Prostate gland (tissue), 2 donors: ENCODE results near the gene ACAD10.

Experiments
- POLR2A ChIP-seq: fragments of 450-650 bp; IDR thresholded peaks from one replicate; pipeline ENCODE4 v1.6.1; 2016; ENCODE audit warnings: antibody characterized with exemption, mild to moderate bottlenecking
- TF ChIP-seq, protein P1 (sequence below), 4 experiments: fragments of 200-600 bp in 2 of 4; fragments of 450-650 bp in 2 of 4; sonication (generic) in 2 of 4; IDR thresholded peaks; 1 replicate in 3 of 4; 2 replicates in 1 of 4; pipeline ENCODE4 v1.5.1; 2016 to 2019; ENCODE audit warnings: antibody characterized with exemption in 4 of 4, mild to moderate bottlenecking in 2 of 4, moderate library complexity in 2 of 4

DNA sequence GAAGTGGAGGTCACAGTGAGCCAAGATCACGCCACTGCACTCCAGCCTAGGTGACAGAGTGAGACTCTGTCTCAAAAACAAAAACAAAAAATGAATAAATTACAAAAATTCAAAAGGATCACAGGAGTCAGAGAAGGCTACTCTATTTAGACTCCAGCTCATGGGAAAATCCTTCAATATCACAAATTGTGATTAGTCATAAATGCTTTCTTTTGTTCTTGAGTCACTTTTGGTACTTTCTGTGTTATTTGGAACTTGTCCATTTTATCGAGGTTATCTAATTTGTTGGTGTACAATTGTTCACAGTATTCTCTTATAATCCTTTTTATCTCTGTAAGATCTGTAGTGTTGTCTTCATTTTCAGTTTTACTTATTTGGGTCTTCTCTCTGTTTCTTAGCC lies 99.8 kb downstream of the ACAD10 start:
- TF ChIP-seq, protein P1, sequence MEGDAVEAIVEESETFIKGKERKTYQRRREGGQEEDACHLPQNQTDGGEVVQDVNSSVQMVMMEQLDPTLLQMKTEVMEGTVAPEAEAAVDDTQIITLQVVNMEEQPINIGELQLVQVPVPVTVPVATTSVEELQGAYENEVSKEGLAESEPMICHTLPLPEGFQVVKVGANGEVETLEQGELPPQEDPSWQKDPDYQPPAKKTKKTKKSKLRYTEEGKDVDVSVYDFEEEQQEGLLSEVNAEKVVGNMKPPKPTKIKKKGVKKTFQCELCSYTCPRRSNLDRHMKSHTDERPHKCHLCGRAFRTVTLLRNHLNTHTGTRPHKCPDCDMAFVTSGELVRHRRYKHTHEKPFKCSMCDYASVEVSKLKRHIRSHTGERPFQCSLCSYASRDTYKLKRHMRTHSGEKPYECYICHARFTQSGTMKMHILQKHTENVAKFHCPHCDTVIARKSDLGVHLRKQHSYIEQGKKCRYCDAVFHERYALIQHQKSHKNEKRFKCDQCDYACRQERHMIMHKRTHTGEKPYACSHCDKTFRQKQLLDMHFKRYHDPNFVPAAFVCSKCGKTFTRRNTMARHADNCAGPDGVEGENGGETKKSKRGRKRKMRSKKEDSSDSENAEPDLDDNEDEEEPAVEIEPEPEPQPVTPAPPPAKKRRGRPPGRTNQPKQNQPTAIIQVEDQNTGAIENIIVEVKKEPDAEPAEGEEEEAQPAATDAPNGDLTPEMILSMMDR (IDR thresholded peaks at IDR 0.05), result no peak
- TF ChIP-seq POLR2A, result no peak
